OCI-LY1 (cell line): ENCODE results near the gene GNAT1.

ENCODE experiments used
- EZH2 ChIP-seq: fragments of 200-600 bp; sonication (generic), shearing (Covaris generic); IDR thresholded peaks from 2 replicates; pipeline ENCODE4 v1.8.0; 2017; ENCODE audit warnings: borderline replicate concordance, mixed run types, mild to moderate bottlenecking, antibody characterized with exemption, low read length, moderate library complexity, mixed read lengths
- TF ChIP-seq, protein P1 (sequence below): fragments of 200-600 bp; sonication (generic), shearing (Covaris generic); IDR thresholded peaks from 2 replicates; pipeline ENCODE4 v1.5.1; 2017; ENCODE audit warnings: mild to moderate bottlenecking, antibody characterized with exemption, low read length, moderate library complexity, mixed read lengths

GRCh38 chr3:50212502-50212901 lies 21.1 kb downstream of the GNAT1 start:
- TF ChIP-seq, protein P1, sequence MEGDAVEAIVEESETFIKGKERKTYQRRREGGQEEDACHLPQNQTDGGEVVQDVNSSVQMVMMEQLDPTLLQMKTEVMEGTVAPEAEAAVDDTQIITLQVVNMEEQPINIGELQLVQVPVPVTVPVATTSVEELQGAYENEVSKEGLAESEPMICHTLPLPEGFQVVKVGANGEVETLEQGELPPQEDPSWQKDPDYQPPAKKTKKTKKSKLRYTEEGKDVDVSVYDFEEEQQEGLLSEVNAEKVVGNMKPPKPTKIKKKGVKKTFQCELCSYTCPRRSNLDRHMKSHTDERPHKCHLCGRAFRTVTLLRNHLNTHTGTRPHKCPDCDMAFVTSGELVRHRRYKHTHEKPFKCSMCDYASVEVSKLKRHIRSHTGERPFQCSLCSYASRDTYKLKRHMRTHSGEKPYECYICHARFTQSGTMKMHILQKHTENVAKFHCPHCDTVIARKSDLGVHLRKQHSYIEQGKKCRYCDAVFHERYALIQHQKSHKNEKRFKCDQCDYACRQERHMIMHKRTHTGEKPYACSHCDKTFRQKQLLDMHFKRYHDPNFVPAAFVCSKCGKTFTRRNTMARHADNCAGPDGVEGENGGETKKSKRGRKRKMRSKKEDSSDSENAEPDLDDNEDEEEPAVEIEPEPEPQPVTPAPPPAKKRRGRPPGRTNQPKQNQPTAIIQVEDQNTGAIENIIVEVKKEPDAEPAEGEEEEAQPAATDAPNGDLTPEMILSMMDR: no peak
- TF ChIP-seq EZH2: no peak
